Cardiac muscle cell (in vitro differentiated cells and primary cell): ENCODE measurements around the gene CCNK. TPM values are rescaled to one million over a fixed set of nuclear protein-coding genes. Genes with fewer than 3 reads are reported as not detected.

Experiments
- DNase-seq, 2 donors: peaks; one replicate each; pipeline versions ENCODE4 v3.0.0 to v3.0.0-alpha.2; 2010 to 2017; ENCODE audit warnings: low read depth in 1 of 2, low spot score in 1 of 2
- H3K27ac ChIP-seq: fragments of 200-600 bp; sonication (generic); 2 replicates; pipeline ENCODE4 v1.5.1; 2016
- H3K27me3 ChIP-seq: fragments of 200-600 bp; sonication (generic); 2 replicates; pipeline ENCODE4 v1.6.0; 2016; ENCODE audit warnings: control low read depth
- H3K36me3 ChIP-seq: fragments of 200-600 bp; sonication (generic); 2 replicates; pipeline ENCODE4 v1.5.1; 2016; ENCODE audit warnings: control low read depth
- H3K4me1 ChIP-seq: fragments of 200-600 bp; sonication (generic); 2 replicates; pipeline ENCODE4 v1.8.1; 2017; ENCODE audit warnings: low read depth, mild to moderate bottlenecking, mixed run types
- H3K4me3 ChIP-seq: fragments of 200-600 bp; sonication (generic); 2 replicates; pipeline ENCODE4 v1.5.1; 2016; ENCODE audit warnings: mild to moderate bottlenecking
- H3K9me3 ChIP-seq: fragments of 200-600 bp; sonication (generic); 2 replicates; pipeline ENCODE4 v1.5.1; 2017; ENCODE audit warnings: low read depth, mild to moderate bottlenecking, control low read depth
- CTCF ChIP-seq: IDR thresholded peaks from 2 replicates; pipeline ENCODE4 v1.5.1; 2012; ENCODE audit warnings: low read depth, mild to moderate bottlenecking, low read length
- polyA plus RNA-seq: library from polyadenylated mRNA; unstranded; fragments of >200 nt; fragmentation: Nextera tagmentation; extraction: Ambion mirVana; gene quantifications from 2 replicates; pipeline ENCODE4 v1.2.1, GENCODE V29; 2016
- total RNA-seq: library from RNA; depleted of rRNA; stranded (reverse); fragments of >200 nt; gene quantifications from 2 replicates; pipeline ENCODE4 v1.2.3, GENCODE V29; 2016

Gene CCNK
- total and polyA plus RNA-seq, 2 experiments from 2014 or later: 13.3 to 17.3 TPM

GRCh38 chr14:99460793-99461192 lies 20.4 kb upstream of the CCNK start:
- peaks cover 41% of the 10 kb centered on the region for H3K36me3 ChIP-seq
- DNase-seq: no peak
- TF ChIP-seq CTCF: no peak
- H3K27me3 ChIP-seq: no peaks in the 10 kb centered on the region
- H3K9me3 ChIP-seq: no peaks in the 10 kb centered on the region
- H3K4me3 ChIP-seq: no peak overlapping the region
- H3K27ac ChIP-seq: no peak overlapping the region
- peaks cover 10% of the 10 kb centered on the region for H3K4me1 ChIP-seq

- no peak for TF ChIP-seq CTCF
- Histone ChIP-seq H3K27ac (no peak overlapping the region), H3K4me1 (peaks cover 14% of the 10 kb centered on the region), H3K36me3 (peaks cover 36% of the 10 kb centered on the region), H3K4me3 (no peak overlapping the region), H3K27me3 (no peaks in the 10 kb centered on the region), H3K9me3 (no peaks in the 10 kb centered on the region)
- no peak for DNase-seq
These were observed 19.7 kb upstream of the CCNK start for GRCh38 chr14:99461411-99462085.

GRCh38 chr14:99462210-99462609 lies 19.0 kb upstream of the CCNK start:
- H3K27ac ChIP-seq: no peak overlapping the region
- no peak overlapping the region for H3K4me3 ChIP-seq
- peaks cover 20% of the 10 kb centered on the region for H3K4me1 ChIP-seq
- H3K9me3 ChIP-seq: no peaks in the 10 kb centered on the region
- no peak for TF ChIP-seq CTCF
- DNase-seq: no peak
- peaks cover 35% of the 10 kb centered on the region for H3K36me3 ChIP-seq
- H3K27me3 ChIP-seq: no peaks in the 10 kb centered on the region

GRCh38 chr14:99463974-99464373 lies 17.2 kb upstream of the CCNK start:
- DNase-seq: no peak
- H3K36me3 ChIP-seq: peaks cover 23% of the 10 kb centered on the region
- H3K4me1 ChIP-seq: peaks cover 38% of the 10 kb centered on the region
- peak overlapping the region; percentile 38 for H3K27ac ChIP-seq
- no peak overlapping the region for H3K4me3 ChIP-seq
- H3K27me3 ChIP-seq: no peaks in the 10 kb centered on the region
- no peak for TF ChIP-seq CTCF
- no peaks in the 10 kb centered on the region for H3K9me3 ChIP-seq

- no peak for DNase-seq
- Histone ChIP-seq H3K9me3 (no peaks in the 10 kb centered on the region), H3K27me3 (no peaks in the 10 kb centered on the region), H3K27ac (peak overlapping the region; percentile 38), H3K36me3 (peaks cover 20% of the 10 kb centered on the region), H3K4me3 (no peak overlapping the region), H3K4me1 (peaks cover 47% of the 10 kb centered on the region)
- no peak for TF ChIP-seq CTCF
These were observed 15.9 kb upstream of the CCNK start for GRCh38 chr14:99465288-99465687.

- TF ChIP-seq CTCF: no peak
- no peaks in the 10 kb centered on the region for H3K9me3 ChIP-seq
- no peak for DNase-seq
- H3K27me3 ChIP-seq: no peaks in the 10 kb centered on the region
- peak overlapping the region; percentile 86 for H3K27ac ChIP-seq
- H3K4me3 ChIP-seq: no peak overlapping the region
- peaks cover 14% of the 10 kb centered on the region for H3K36me3 ChIP-seq
- peaks cover 47% of the 10 kb centered on the region for H3K4me1 ChIP-seq
These were observed 14.5 kb upstream of the CCNK start for GRCh38 chr14:99466758-99467157.
